ENCODE results near the gene RNF115. TPM values are rescaled to one million over a fixed set of nuclear protein-coding genes. Genes with fewer than 3 reads are reported as not detected.

RNF115 gene
- polyA plus RNA-seq, 2 of the 4 experiments (the other 2 are of a cell fraction), result 8.5 to 18.8 TPM

GRCh38 chr1:145711213-145711651 is 112.7 kb downstream of the RNF115 start:
- Histone ChIP-seq H3K4me2 (peak overlapping the region; percentile 49), H3K4me1 (peaks cover 50% of the 10 kb centered on the region), H3K27ac (peak overlapping the region; percentile 67 to 75; a peak in 5 of 6 replicates), H3K4me3 (no peak overlapping the region), H3K9me3 (no peaks in the 10 kb centered on the region)
- ATAC-seq (peak; percentile 58 to 73; a peak in 4 of 6 replicates), DNase-seq (ENCODE audit: low read depth in 1 of 2, low spot score in 1 of 2) (peak in 1 of 2 experiments; percentile 77), FAIRE-seq (no peak)
- POLR2A ChIA-PET, result no interaction called here
- CTCF ChIA-PET, result interaction anchor here (1.0 to 1.6 kb wide), 2 partner anchors 9 to 10 kb away, joined by 4 to 6 read pairs; no protein-coding TSS in a partner anchor
- WGBS (ENCODE audit: missing lambda C conversion rate), result 4% methylated on average over 3 of the region's 3 CpGs
- TF ChIP-seq MAX (IDR thresholded peaks at IDR 0.05) (peak; percentile 79), GATA3 (IDR thresholded peaks at IDR 0.05; ENCODE audit: borderline replicate concordance) (peak; percentile 89), MYC (IDR thresholded peaks at IDR 0.05; ENCODE audit: borderline replicate concordance, low read length) (no peak)
- TF ChIP-seq, protein P1, sequence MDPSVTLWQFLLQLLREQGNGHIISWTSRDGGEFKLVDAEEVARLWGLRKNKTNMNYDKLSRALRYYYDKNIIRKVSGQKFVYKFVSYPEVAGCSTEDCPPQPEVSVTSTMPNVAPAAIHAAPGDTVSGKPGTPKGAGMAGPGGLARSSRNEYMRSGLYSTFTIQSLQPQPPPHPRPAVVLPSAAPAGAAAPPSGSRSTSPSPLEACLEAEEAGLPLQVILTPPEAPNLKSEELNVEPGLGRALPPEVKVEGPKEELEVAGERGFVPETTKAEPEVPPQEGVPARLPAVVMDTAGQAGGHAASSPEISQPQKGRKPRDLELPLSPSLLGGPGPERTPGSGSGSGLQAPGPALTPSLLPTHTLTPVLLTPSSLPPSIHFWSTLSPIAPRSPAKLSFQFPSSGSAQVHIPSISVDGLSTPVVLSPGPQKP (IDR thresholded peaks at IDR 0.05; ENCODE audit: low read depth, low read length), result no peak

DNA sequence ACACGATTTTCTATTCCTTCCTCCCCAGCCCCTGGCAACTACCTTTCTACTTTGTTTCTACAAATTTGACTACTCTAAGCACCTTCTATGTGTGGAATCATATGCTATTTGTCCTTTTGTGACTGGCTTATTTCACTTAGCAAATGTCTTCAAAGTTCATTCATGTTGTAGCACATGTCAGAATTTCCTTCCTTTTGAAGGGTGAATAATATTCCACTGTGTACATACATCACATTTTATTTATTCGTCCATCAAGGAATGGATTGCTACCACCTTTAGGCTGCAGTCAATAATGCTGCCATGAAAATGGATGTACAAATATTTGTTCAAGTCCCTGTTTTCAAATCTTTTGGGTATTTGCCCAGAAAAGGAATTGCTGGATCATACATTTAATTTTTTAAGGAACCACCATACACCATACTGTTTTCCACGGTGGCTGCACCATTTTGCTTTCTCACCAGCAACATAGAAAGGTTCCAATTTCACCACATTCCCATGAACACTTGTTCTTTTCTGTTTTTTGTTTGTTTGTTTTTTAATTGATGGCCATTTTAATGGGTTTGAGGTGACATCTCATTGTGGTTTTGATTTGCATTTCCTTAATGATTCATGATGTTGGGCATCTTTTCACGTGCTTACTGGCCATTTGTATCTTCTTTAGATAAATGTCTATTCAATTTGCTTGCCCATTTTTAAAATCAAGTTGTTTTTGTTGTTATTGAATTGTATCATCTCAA is 113.4 kb downstream of the RNF115 start:
- Histone ChIP-seq H3K4me3 (no peak overlapping the region), H3K4me2 (peak overlapping the region; percentile 49), H3K4me1 (peaks cover 57% of the 10 kb centered on the region), H3K27ac (peak overlapping the region; percentile 67 to 75; a peak in 5 of 6 replicates), H3K9me3 (no peaks in the 10 kb centered on the region)
- WGBS (ENCODE audit: missing lambda C conversion rate), result 34% methylated on average over 4 of the region's 4 CpGs
- peak in 1 of 2 experiments; percentile 36 for DNase-seq (ENCODE audit: low read depth in 1 of 2, low spot score in 1 of 2)
- POLR2A ChIA-PET, result no interaction called here
- TF ChIP-seq CBX8 (IDR thresholded peaks at IDR 0.05), result no peak
- TF ChIP-seq EHMT2 (IDR thresholded peaks at IDR 0.05; ENCODE audit: low read depth), result peak; percentile 81; the same call in 1 of the 2 replicates
- TF ChIP-seq KDM1A (IDR thresholded peaks at IDR 0.05; ENCODE audit: low read depth), result peak; percentile 81; the same call in 1 of the 2 replicates
- no peak for TF ChIP-seq HOXA7 (CRISPR knock-in tag; IDR thresholded peaks at IDR 0.05)
- no peak for TF ChIP-seq HEYL (CRISPR knock-in tag; IDR thresholded peaks at IDR 0.05)
- no peak for TF ChIP-seq MAX (IDR thresholded peaks at IDR 0.05)
- no peak for TF ChIP-seq HOXB5 (CRISPR knock-in tag; IDR thresholded peaks at IDR 0.05)
- no peak for TF ChIP-seq EP300 (IDR thresholded peaks at IDR 0.05)
- no peak for TF ChIP-seq NFE2L2 (conservative IDR thresholded peaks at IDR 0.05; ENCODE audit: low read length)
- no peak for TF ChIP-seq KDM5A (IDR thresholded peaks at IDR 0.05)
- TF ChIP-seq TFCP2L1 (CRISPR knock-in tag; IDR thresholded peaks at IDR 0.05), result no peak
- peak; percentile 71; the same call in 1 of the 2 replicates for TF ChIP-seq HDAC2 (IDR thresholded peaks at IDR 0.05)
- FAIRE-seq, result no peak
- CTCF ChIA-PET, result interaction anchor here (1.9 kb wide), 1 partner anchor 11 kb away, joined by 11 read pairs; no protein-coding TSS in a partner anchor
- no peak for ATAC-seq

GRCh38 chr1:145708063-145708462 is 115.8 kb downstream of the RNF115 start:
- no peak for TF ChIP-seq FOXS1 (CRISPR knock-in tag; IDR thresholded peaks at IDR 0.05)
- no peak for TF ChIP-seq HOXB13 (CRISPR knock-in tag; IDR thresholded peaks at IDR 0.05; ENCODE audit: low read depth)
- no peak for TF ChIP-seq CBX2 (IDR thresholded peaks at IDR 0.05; ENCODE audit: borderline replicate concordance, low read depth)
- TF ChIP-seq HOXB5 (CRISPR knock-in tag; IDR thresholded peaks at IDR 0.05), result no peak
- ATAC-seq (no peak), DNase-seq (ENCODE audit: low read depth in 1 of 2, low spot score in 1 of 2) (no peak), FAIRE-seq (no peak)
- Histone ChIP-seq H3K9me3 (no peaks in the 10 kb centered on the region), H3K27ac (peak overlapping the region; percentile 56 to 78; a peak in 5 of 6 replicates), H3K4me3 (no peak overlapping the region), H3K4me2 (no peak overlapping the region), H3K4me1 (peaks cover 53% of the 10 kb centered on the region)
- 70% methylated on average over 7 of the region's 7 CpGs for WGBS (ENCODE audit: missing lambda C conversion rate)
- POLR2A ChIA-PET, result no interaction called here
- CTCF ChIA-PET, result interaction anchor here (1.9 to 2.1 kb wide), 2 partner anchors 12 to 14 kb away, joined by 9 to 11 read pairs; no protein-coding TSS in a partner anchor

All from A549 (cell line).